HEK293 (cell line): ENCODE measurements around the gene NEMP2.

Experiments
- CTCF ChIA-PET: fragments of 350-600 bp; formaldehyde crosslinking; extraction: SDS; loops from one replicate; lab custom pipeline; 2021; ENCODE audit warnings: antibody characterized with exemption; lab: Yijun Ruan, JAX
- POLR2A ChIA-PET: fragments of 300-600 bp; formaldehyde crosslinking; extraction: SDS; loops from one replicate; lab custom pipeline; 2020; ENCODE audit warnings: antibody characterized with exemption, inconsistent platforms; lab: Yijun Ruan, JAX
- H3K27ac ChIP-seq: fragments of 200-500 bp; sonication (Bioruptor generic); 2 replicates; pipeline ENCODE4 v1.5.1; 2014; ENCODE audit warnings: low read depth, low read length, control low read depth, inconsistent platforms; ENCODE audit errors: extremely low read depth
- H3K36me3 ChIP-seq, 2 experiments: fragments of 200-500 bp in 1 of 2; sonication (Bioruptor generic) in 1 of 2; 1 replicate in 1 of 2; 2 replicates in 1 of 2; pipeline ENCODE4 v1.5.1; 2014 to 2017; ENCODE audit warnings: inconsistent platforms in 2 of 2, low read length in 2 of 2; ENCODE audit not compliant: control insufficient read depth in 2 of 2, insufficient read depth in 1 of 2
- H3K4me1 ChIP-seq: fragments of 200-500 bp; sonication (Bioruptor generic); 2 replicates; pipeline ENCODE4 v1.5.1; 2014; ENCODE audit warnings: mild to moderate bottlenecking, low read length, inconsistent platforms; ENCODE audit not compliant: control insufficient read depth, insufficient read depth
- H3K4me3 ChIP-seq: 2 replicates; pipeline ENCODE4 v1.5.1; 2011; ENCODE audit warnings: low read depth, mild to moderate bottlenecking, control low read depth, low read length, moderate library complexity
- H3K9me3 ChIP-seq: fragments of 200-500 bp; sonication (Bioruptor generic); 2 replicates; pipeline ENCODE4 v1.5.1; 2014; ENCODE audit warnings: low read depth, low read length, inconsistent platforms; ENCODE audit not compliant: control insufficient read depth, insufficient read depth
- EGR2 ChIP-seq: fragments of 450-650 bp; formaldehyde crosslinking; IDR thresholded peaks from 2 replicates; pipeline ENCODE4 v1.5.1; 2016; ENCODE audit warnings: low read depth, missing biosample characterization, missing genetic modification characterization
- RBAK ChIP-seq: fragments of 450-650 bp; formaldehyde crosslinking; IDR thresholded peaks from 2 replicates; pipeline ENCODE4 v1.5.1; 2016; ENCODE audit warnings: missing biosample characterization, missing genetic modification characterization
- SP7 ChIP-seq: fragments of 450-650 bp; formaldehyde crosslinking; IDR thresholded peaks from 2 replicates; pipeline ENCODE4 v1.5.1; 2016; ENCODE audit warnings: missing biosample characterization, missing genetic modification characterization
- WT1 ChIP-seq: fragments of 450-650 bp; formaldehyde crosslinking; IDR thresholded peaks from 2 replicates; pipeline ENCODE4 v1.5.1; 2016; ENCODE audit warnings: missing biosample characterization, missing genetic modification characterization
- ZBTB10 ChIP-seq: fragments of 450-650 bp; formaldehyde crosslinking; IDR thresholded peaks from 2 replicates; pipeline ENCODE4 v1.5.1; 2016; ENCODE audit warnings: missing biosample characterization, missing genetic modification characterization
- ZBTB48 ChIP-seq: fragments of 450-650 bp; formaldehyde crosslinking; IDR thresholded peaks from 2 replicates; pipeline ENCODE4 v1.5.1; 2016; ENCODE audit warnings: missing biosample characterization, missing genetic modification characterization
- ZEB2 ChIP-seq: fragments of 450-650 bp; formaldehyde crosslinking; IDR thresholded peaks from 2 replicates; pipeline ENCODE4 v1.5.1; 2016; ENCODE audit warnings: missing biosample characterization, missing genetic modification characterization
- ZFHX2 ChIP-seq: fragments of 450-650 bp; formaldehyde crosslinking; conservative IDR thresholded peaks from 2 replicates; pipeline ENCODE4 v1.5.1; 2016; ENCODE audit warnings: missing biosample characterization, missing genetic modification characterization
- ZNF121 ChIP-seq: fragments of 450-650 bp; formaldehyde crosslinking; IDR thresholded peaks from 2 replicates; pipeline ENCODE4 v1.5.1; 2016; ENCODE audit warnings: missing biosample characterization, missing genetic modification characterization
- ZNF211 ChIP-seq: fragments of 450-650 bp; formaldehyde crosslinking; IDR thresholded peaks from 2 replicates; pipeline ENCODE4 v1.5.1; 2016; ENCODE audit warnings: low read depth, missing biosample characterization, missing genetic modification characterization
- ZNF23 ChIP-seq: fragments of 450-650 bp; formaldehyde crosslinking; IDR thresholded peaks from 2 replicates; pipeline ENCODE4 v1.5.1; 2016; ENCODE audit warnings: missing biosample characterization, missing genetic modification characterization, borderline replicate concordance
- ZNF266 ChIP-seq: fragments of 450-650 bp; formaldehyde crosslinking; IDR thresholded peaks from 2 replicates; pipeline ENCODE4 v1.5.1; 2016; ENCODE audit warnings: missing biosample characterization, missing genetic modification characterization, low read depth
- ZNF335 ChIP-seq: fragments of 450-650 bp; formaldehyde crosslinking; conservative IDR thresholded peaks from 2 replicates; pipeline ENCODE4 v1.5.1; 2016; ENCODE audit warnings: missing biosample characterization, missing genetic modification characterization
- ZNF416 ChIP-seq: fragments of 450-650 bp; formaldehyde crosslinking; IDR thresholded peaks from 2 replicates; pipeline ENCODE4 v1.5.1; 2016; ENCODE audit warnings: missing biosample characterization, missing genetic modification characterization
- ZNF433 ChIP-seq: fragments of 450-650 bp; formaldehyde crosslinking; IDR thresholded peaks from 2 replicates; pipeline ENCODE4 v1.5.1; 2016; ENCODE audit warnings: missing biosample characterization, missing genetic modification characterization, low read depth
- ZNF624 ChIP-seq: fragments of 450-650 bp; formaldehyde crosslinking; IDR thresholded peaks from 2 replicates; pipeline ENCODE4 v1.5.1; 2017; ENCODE audit warnings: missing biosample characterization, missing genetic modification characterization
- ZNF626 ChIP-seq: fragments of 450-650 bp; sonication (Bioruptor Pico); formaldehyde crosslinking; IDR thresholded peaks from 2 replicates; pipeline ENCODE4 v1.5.1; 2018; ENCODE audit warnings: missing biosample characterization, missing genetic modification characterization, inconsistent platforms
- ZNF658 ChIP-seq: fragments of 450-650 bp; formaldehyde crosslinking; IDR thresholded peaks from 2 replicates; pipeline ENCODE4; 2016; ENCODE audit warnings: missing biosample characterization, missing genetic modification characterization
- ZNF707 ChIP-seq: fragments of 450-650 bp; formaldehyde crosslinking; IDR thresholded peaks from 2 replicates; pipeline ENCODE4 v1.5.1; 2016; ENCODE audit warnings: missing biosample characterization, missing genetic modification characterization
- ZNF785 ChIP-seq: fragments of 450-650 bp; formaldehyde crosslinking; IDR thresholded peaks from 2 replicates; pipeline ENCODE4 v1.5.1; 2016; ENCODE audit warnings: missing biosample characterization, missing genetic modification characterization
- TF ChIP-seq, protein P1 (sequence below): fragments of 450-650 bp; formaldehyde crosslinking; IDR thresholded peaks from 2 replicates; pipeline ENCODE4 v1.5.1; 2016; ENCODE audit warnings: missing biosample characterization, missing genetic modification characterization, borderline replicate concordance
- TF ChIP-seq, protein P2 (sequence below): fragments of 450-650 bp; formaldehyde crosslinking; IDR thresholded peaks from 2 replicates; pipeline ENCODE4 v1.5.1; 2016; ENCODE audit warnings: missing biosample characterization, missing genetic modification characterization, borderline replicate concordance
- TF ChIP-seq, protein P3 (sequence below): fragments of 450-650 bp; formaldehyde crosslinking; IDR thresholded peaks from 2 replicates; pipeline ENCODE4 v1.5.1; 2017; ENCODE audit warnings: missing biosample characterization, missing genetic modification characterization
- TF ChIP-seq, protein P4 (sequence below): fragments of 450-650 bp; formaldehyde crosslinking; IDR thresholded peaks from 2 replicates; pipeline ENCODE4 v1.5.1; 2017; ENCODE audit warnings: missing biosample characterization, missing genetic modification characterization

Gene NEMP2

GRCh38 chr2:190572246-190572645 lies 37.7 kb upstream of the NEMP2 start (continued):
- no peak for TF ChIP-seq ZNF707 (tag by site-specific recombination)
- no peak for TF ChIP-seq ZNF658 (tag by site-specific recombination)
- no peak for TF ChIP-seq ZNF416 (tag by site-specific recombination)
- TF ChIP-seq ZNF433 (tag by site-specific recombination): no peak
- TF ChIP-seq, protein P1, sequence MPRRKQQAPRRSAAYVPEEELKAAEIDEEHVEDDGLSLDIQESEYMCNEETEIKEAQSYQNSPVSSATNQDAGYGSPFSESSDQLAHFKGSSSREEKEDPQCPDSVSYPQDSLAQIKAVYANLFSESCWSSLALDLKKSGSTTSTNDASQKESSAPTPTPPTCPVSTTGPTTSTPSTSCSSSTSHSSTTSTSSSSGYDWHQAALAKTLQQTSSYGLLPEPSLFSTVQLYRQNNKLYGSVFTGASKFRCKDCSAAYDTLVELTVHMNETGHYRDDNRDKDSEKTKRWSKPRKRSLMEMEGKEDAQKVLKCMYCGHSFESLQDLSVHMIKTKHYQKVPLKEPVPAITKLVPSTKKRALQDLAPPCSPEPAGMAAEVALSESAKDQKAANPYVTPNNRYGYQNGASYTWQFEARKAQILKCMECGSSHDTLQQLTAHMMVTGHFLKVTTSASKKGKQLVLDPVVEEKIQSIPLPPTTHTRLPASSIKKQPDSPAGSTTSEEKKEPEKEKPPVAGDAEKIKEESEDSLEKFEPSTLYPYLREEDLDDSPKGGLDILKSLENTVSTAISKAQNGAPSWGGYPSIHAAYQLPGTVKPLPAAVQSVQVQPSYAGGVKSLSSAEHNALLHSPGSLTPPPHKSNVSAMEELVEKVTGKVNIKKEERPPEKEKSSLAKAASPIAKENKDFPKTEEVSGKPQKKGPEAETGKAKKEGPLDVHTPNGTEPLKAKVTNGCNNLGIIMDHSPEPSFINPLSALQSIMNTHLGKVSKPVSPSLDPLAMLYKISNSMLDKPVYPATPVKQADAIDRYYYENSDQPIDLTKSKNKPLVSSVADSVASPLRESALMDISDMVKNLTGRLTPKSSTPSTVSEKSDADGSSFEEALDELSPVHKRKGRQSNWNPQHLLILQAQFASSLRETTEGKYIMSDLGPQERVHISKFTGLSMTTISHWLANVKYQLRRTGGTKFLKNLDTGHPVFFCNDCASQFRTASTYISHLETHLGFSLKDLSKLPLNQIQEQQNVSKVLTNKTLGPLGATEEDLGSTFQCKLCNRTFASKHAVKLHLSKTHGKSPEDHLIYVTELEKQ (tag by site-specific recombination): no peak
- TF ChIP-seq, protein P2, sequence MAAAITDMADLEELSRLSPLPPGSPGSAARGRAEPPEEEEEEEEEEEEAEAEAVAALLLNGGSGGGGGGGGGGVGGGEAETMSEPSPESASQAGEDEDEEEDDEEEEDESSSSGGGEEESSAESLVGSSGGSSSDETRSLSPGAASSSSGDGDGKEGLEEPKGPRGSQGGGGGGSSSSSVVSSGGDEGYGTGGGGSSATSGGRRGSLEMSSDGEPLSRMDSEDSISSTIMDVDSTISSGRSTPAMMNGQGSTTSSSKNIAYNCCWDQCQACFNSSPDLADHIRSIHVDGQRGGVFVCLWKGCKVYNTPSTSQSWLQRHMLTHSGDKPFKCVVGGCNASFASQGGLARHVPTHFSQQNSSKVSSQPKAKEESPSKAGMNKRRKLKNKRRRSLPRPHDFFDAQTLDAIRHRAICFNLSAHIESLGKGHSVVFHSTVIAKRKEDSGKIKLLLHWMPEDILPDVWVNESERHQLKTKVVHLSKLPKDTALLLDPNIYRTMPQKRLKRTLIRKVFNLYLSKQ (tag by site-specific recombination): no peak
- no peak for TF ChIP-seq ZNF23
- no peak for TF ChIP-seq ZNF211

DNA sequence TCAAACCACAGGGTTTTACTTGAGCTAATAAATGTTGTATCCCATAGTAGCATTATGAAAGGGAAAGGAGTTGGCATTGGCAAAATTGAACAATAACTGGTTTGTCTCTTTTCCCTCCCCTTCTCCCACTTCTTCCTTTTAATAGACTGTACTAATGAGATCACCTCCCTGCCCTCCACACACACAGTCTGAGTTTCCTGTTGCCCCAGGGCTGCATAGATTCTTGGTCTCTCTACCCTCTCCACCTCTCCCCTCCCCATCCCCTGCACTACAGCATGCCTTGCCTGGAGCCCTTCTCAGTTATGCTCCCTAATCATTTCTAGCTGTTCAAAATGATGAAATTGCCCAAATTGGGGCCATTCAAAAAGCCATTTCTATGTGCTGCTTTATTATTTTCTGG lies 37.2 kb upstream of the NEMP2 start:
- ChIA-PET CTCF (interaction anchor here (0.6 to 0.7 kb wide), 2 partner anchors 10 to 117 kb away, joined by 3 to 4 read pairs; no protein-coding TSS in a partner anchor), POLR2A (no interaction called here)
- Histone ChIP-seq H3K27ac (no peak overlapping the region), H3K4me1 (peaks cover 5% of the 10 kb centered on the region), H3K36me3 (no peaks in the 10 kb centered on the region), H3K4me3 (no peak overlapping the region), H3K9me3 (no peaks in the 10 kb centered on the region)
- TF ChIP-seq RBAK (tag by site-specific recombination) (no peak), ZBTB48 (tag by site-specific recombination) (0 out of 2 replicates have a peak, but pooled peaks have one; percentile 16), EGR2 (tag by site-specific recombination) (0 out of 2 replicates have a peak, but pooled peaks have one; percentile 5), ZNF266 (tag by site-specific recombination) (no peak), ZBTB10 (tag by site-specific recombination) (no peak), ZNF335 (tag by site-specific recombination) (no peak), ZNF624 (tag by site-specific recombination) (no peak), ZEB2 (tag by site-specific recombination) (no peak), ZNF121 (tag by site-specific recombination) (no peak), ZNF626 (tag by site-specific recombination) (no peak), ZNF785 (no peak), WT1 (tag by site-specific recombination) (no peak), ZFHX2 (tag by site-specific recombination) (0 out of 2 replicates have a peak, but pooled peaks have one; percentile 22), SP7 (tag by site-specific recombination) (no peak)
- TF ChIP-seq, protein P3, sequence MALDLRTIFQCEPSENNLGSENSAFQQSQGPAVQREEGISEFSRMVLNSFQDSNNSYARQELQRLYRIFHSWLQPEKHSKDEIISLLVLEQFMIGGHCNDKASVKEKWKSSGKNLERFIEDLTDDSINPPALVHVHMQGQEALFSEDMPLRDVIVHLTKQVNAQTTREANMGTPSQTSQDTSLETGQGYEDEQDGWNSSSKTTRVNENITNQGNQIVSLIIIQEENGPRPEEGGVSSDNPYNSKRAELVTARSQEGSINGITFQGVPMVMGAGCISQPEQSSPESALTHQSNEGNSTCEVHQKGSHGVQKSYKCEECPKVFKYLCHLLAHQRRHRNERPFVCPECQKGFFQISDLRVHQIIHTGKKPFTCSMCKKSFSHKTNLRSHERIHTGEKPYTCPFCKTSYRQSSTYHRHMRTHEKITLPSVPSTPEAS (tag by site-specific recombination): no peak
- TF ChIP-seq, protein P4, sequence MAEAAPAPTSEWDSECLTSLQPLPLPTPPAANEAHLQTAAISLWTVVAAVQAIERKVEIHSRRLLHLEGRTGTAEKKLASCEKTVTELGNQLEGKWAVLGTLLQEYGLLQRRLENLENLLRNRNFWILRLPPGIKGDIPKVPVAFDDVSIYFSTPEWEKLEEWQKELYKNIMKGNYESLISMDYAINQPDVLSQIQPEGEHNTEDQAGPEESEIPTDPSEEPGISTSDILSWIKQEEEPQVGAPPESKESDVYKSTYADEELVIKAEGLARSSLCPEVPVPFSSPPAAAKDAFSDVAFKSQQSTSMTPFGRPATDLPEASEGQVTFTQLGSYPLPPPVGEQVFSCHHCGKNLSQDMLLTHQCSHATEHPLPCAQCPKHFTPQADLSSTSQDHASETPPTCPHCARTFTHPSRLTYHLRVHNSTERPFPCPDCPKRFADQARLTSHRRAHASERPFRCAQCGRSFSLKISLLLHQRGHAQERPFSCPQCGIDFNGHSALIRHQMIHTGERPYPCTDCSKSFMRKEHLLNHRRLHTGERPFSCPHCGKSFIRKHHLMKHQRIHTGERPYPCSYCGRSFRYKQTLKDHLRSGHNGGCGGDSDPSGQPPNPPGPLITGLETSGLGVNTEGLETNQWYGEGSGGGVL (tag by site-specific recombination): peak; percentile 83
- TF ChIP-seq, protein P2 (tag by site-specific recombination): no peak
